NCI-H2081 (cell line): ENCODE data around the gene CIP2A.

Experiments
- DNase-seq, 2 experiments: peaks; one replicate each; lab custom pipeline; 2025; lab: John Stamatoyannopoulos, UW

CIP2A gene

DNA sequence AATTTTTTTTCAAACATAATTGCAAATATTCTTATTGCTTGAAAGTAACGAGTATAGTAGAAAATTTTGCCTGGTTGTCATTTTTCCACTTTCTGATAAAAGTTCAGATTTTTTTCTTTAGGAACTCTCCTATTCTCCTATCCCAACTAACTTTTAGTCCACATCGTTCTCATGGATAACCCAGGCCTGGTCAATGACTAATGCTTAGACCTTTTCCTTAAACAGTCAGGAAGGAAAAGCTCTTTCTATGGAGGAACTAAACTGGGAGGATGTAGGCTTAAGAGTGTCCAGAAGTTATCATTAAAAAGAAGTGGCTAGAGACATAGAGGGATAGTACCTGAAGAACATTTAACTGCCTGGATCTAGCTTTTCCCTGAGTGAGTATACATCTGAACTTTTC lies 26.7 kb downstream of the CIP2A start:
- DNase-seq, result no peak

DNA sequence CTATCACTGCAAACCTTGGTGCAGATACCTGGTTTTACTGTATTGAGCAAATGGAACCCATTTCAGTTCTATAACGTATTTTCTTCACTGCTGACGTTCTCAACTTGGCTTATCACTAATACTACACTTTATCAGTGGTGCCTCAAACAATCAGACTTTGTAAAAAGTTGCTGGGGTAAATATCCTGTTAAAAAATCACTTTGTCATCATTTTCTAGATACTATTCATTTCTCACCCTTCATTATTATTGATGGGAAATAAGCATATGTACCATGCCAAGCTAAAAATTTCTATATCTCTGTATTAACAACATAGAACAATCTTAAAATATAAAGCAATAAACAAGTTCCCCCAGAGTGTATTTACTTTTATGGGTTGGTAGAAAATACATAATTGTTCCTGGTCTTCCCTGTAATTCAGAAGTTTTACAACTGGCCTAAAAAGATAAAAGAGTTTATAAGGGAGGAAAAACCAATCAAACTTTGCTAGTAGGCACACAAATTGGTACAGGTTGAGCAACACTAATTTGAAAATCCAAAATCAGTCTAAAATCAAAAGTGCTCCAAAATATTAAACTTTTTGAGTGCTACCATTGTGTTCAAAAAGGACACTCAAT lies 33.2 kb downstream of the CIP2A start:
- no peak for DNase-seq

DNA sequence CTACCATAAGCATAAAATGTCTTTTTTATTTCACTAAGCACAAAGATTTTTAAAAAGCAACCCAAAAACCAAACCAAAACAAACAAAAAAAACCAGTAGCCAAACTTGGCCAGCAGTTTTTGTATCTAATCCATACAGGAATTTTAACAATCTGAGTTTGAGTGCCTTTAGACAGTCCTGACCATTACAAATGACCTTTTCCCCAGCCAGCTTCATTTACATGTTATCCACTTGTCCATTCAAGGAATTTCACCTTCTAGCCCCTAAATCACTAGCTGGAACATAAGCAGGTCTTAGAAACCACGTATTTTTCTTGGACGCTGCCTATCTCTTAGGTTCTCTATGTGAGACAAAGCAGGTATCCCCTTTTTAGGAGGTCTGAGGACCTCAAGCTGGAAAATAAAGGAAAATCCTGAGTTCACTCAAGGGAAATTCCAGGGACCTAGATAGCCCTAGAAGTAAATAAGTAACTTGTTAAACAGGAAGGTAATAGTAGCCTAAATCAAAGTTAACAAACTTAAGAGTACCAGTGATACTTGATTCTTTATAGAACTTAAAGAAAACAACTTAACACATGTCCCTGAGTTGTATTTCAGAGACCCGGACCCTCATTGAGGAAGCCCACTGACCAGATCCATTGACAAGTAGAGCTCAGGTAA lies 34.2 kb downstream of the CIP2A start:
- no peak for DNase-seq

DNA sequence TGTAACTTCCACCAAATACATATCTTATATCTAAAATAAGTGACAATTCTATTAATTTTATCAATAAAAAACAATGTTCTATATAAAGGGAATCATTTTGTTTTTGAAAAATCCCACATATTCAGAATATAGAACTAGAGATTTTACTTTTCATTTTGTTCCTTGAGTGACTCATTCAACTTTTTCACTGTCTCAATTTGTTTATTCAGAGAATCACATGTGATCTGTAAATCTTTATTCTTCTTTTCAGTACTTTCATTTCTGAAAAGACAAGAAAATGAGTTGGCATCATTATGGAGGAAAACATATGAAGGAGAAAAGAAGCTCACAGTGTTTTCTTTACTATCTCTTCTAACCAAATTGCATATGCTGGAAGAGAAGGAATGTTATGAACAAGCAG lies 35.0 kb downstream of the CIP2A start:
- DNase-seq, result no peak

DNA sequence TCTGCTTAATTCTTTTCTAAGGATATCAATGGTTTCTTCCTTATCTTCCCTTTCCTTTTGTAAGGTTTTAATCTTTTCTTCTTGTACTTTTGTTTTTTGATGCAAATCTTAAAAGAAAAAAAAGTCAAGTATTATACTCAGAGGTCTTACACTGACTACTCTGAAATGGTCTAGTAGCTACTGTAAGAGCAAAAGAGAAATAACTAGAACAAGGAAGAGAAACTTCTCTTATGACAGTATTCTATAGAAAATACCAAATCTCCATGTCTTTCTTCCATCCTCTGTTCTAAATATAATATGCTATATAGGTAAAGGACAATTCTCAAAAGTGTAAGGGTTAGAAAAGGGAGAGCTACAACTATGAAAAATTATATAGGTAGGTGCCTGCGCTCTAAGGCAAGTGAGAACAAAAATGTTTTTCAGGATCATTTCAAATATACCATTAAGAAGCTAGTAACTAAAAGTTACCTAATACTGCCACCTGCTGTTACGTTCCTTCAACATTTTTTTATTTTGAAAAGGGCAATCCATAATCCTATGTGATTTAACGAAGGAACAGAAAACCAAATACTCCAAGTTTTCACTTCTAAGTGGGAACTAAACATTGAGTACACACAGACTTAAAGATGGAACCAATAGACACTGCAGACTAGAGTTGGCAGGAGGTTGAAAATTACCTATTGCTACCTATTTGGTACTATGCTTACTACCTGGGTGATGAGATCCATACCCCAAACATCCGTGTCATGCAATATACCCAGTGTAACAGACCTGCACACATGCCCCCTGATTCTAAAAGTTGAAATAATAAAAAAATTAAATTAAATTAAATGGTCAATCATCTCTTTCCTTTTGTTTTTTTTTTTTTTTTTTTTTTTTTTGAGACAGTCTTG lies 36.7 kb downstream of the CIP2A start:
- peak; percentile 21 to 57 for DNase-seq

DNA sequence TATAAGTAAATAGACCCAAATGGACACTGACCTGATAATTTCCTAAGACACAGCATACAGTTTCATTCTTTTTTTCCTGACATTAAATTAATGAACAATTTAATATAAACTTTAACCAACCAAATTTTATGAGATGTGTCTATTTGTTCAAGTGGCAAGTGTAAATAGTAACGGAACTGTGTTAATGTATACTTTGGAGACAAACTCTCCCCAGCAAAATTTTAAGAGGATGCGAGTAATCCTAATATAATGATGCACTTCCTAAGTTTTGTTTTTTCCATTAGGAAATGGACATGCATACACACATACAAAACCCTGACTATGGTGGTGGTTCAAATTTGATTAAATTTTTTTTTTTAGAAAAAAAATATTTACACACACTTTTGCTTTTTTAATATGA lies 40.4 kb downstream of the CIP2A start:
- DNase-seq, result no peak

DNA sequence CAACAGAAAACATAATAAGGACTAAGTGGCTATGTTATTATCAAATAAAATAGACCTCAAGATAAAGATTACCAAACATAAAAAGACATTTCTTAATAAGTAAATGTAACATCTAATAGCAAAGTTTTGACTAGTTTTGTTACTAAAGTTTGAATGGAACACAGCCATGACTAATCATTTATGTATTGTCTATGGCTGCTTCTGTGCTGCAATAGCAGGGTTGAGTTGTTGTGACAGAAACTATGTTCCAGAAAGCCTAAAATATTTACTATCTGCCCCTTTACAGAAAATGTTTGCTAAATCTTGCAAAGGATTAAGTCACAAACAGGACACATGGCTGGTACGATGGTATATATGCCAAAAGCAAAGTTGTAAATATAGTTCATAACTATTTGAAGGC lies 40.9 kb downstream of the CIP2A start:
- DNase-seq, result no peak

DNA sequence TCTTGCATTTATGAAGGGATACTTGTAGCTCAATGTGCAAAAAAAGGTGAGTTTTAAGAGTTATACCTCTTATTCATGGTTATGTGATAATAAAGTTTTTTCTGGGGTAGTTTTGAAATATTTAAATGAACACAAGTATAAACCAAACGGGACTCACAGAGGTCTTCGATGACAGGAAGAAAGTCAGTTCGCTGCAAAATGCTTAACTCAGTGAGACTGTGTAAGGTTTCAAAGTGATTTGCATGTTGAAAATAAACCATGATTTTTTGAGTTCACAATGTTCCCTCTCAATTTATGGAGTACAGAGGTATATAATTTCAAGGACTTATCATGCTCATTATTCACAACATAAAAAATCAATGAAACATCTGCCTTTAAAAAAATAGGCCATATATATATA lies 42.5 kb downstream of the CIP2A start:
- no peak for DNase-seq

DNA sequence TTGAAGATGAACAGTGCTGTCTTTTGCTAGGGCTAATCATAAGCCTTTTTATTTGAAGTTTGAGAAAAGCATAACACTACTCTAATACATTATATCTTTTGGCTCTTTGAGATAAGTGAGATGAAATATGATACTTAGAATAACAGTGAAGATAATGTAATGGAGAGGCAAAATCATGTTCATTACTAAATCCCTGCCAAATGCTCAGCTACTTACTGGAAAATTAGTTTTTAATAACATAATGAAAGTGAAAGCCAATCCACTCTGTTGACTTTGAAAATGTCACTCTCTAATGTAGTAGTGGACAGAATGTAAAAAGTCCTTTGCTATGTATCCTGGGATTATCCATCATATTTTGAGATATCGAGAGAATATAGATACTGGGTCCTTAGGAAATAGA lies 43.0 kb downstream of the CIP2A start:
- no peak for DNase-seq

DNA sequence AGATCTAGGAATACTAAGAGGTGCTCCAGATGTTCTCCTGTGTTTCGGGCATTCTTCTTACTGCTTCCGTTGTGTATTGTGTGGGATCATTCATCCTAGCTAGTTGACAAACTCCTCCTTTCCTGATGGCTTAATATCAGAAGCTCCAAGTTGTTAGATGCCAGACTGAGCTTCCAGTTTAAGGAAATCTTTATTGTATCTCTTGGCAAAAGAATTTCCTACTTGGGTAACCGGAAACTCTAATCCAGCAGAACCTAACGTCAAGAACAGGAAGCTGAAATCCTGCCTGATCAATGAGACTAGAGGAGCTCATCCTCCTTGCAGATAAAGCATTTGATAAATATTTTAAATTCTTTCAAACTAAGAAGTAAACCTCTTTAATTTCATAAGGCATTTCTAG lies 51.2 kb downstream of the CIP2A start:
- DNase-seq, result no peak

DNA sequence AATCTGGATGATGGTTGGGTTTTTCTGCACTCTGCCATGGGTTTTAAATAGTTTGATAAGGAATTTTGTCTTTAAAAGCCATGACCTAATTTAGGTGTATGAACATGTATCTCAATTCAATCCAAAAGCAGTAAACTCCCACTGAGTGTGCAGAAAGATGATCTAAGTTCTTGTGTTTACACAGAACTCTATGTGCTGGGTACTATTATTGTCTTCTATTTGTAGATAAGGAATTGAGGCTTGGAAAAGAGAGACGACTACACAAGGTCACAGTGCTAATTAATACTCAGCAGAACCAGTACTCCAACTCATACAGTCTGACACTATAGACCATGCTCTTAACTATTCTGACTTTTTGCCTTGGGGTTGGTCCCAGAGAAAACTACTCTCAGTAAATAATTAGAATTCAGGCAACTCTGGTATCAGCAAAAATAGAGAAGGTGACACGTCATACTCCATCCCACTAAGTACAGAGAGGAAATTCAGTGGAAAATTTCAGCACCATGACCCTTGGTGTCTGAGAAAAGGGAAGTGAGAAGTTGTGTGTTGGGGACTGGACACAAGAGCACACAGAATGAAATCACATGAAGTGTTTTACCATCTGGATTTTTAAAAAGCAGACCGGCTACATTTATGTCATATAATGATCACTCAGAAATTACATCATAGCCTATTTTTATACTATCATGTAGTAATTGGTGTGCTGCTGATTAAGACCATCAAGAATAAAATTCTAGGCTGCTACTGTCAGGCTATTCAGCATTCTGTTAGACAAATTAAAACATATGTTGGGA lies 60.6 kb downstream of the CIP2A start:
- DNase-seq, result no peak

DNA sequence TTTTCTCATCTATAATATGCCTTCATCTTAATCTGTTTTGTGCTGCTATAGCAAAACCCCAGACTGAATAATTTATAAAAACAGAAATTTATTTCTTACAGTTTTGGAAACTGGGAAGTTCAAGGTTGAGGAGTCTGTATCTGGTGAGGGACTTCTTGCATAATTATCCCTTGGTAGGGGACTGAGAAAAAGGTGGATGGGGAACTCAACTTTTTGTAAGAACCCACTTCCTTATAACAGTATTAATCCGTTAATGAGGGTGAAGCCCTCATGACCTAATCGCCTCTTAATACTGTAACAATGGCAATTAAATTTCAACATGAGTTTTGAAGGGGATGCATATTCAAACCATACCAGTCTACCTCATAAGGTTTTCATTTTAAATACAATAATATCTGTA lies 61.4 kb downstream of the CIP2A start:
- DNase-seq, result no peak

DNA sequence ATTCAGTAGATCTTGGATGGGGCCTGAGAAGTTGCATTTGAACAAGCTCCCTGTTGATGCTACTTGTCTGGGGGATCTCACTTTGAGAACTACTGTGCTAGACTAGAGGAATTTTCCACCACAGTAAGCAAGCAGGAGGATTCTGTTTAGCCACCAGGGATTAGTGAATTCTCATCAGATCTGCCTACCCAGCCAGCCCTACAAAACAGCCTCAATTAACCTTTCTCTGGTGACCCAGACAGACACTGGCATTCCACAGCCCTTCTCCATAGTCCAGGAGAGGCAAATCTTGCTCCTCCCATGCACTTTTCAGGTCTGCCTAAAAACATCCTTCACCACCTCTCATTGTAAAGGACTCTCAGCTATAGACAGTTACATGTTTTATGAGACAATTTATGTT lies 62.1 kb downstream of the CIP2A start:
- DNase-seq, result no peak

DNA sequence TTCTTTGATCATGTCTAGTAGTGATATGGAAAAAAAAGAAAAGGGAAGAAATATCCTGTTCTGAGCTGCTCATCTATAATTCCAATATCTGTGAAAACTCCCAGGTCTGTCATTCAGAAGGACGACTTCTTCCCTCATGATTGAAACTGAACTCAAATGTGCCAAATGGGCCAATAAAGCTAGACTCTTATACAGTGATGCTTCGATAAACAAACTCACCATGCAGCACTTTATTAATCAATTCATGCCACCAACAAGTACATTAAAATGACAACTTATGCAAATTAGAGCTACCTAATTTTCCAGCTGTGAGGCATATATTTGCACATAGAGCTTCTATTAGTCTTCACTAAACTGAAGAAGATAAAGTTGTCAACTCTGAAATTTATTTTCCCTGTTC lies 63.3 kb downstream of the CIP2A start:
- no peak for DNase-seq

DNA sequence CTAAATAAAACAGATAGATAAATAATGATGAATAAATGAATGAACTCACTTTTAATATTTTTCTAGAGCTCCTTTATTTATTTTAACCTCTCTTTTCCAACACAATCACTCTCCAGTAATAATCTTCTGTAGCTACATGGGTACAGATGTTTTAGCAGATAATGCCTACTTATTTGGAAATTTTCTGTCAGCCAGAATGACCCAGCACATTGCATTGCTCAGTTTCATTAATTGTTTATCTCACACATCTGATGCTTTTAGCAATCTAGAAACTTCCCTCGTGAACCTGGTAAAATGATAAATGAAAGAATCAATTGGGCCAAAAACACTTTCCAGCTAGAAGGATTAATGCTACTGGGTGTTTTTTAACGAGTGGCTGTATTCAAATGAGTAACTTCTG lies 64.0 kb downstream of the CIP2A start:
- DNase-seq, result no peak

DNA sequence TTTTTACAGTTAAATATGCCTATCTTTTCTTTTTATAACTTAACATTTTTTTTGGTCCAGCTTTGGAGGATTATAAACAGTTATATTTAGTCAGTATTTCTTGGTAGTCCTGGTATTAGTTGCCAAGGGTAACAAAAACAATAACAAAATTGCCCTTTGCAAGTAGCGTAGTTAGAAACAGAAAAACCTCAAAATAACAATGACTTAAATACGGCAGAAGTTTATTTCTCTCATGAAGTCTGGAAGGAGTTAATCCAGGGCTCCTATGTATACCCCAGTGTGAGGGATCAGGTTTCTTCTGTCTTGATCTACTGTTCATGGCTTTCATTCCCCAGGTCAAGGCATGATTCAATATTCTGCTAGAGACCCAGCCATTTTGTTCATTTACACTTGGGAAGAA lies 64.7 kb downstream of the CIP2A start:
- DNase-seq, result no peak

DNA sequence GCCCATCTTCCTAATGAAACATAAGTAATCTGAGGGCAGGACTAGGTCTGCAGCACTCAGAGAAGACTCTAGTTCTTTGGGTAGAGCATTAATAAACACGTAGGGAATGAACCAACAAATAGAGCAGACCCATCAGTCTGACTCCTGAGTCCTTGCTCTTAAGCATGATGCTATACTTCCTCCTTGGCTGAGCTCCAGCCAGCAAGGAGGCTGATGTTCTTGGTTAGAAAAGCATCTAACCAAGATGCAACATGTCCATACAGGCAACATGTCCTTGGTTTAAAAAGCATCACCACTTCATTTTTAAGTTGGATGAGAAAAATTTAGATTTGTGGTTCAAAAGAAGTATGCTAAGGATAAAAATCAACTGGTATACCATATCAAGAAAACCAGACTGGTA lies 70.3 kb downstream of the CIP2A start:
- DNase-seq, result no peak

DNA sequence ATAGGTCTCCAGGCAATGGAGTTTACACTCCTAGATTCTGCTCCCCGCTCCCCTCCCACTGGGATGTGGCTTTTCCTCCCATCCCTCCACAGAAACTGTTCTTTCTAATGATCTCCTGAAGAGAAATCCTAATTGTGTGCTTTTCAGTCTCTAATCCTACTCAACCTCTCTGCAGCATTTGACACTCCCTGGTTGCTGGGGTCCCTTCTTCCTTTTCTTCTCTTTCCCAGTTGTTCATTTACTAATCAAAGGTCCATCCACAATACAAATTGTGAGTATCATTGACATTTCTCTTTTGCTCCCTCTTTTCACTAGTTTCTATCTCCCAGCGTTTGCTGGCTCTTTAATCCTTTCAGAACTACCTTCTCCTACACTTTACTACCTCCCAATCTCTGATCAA lies 72.4 kb downstream of the CIP2A start:
- DNase-seq, result no peak

DNA sequence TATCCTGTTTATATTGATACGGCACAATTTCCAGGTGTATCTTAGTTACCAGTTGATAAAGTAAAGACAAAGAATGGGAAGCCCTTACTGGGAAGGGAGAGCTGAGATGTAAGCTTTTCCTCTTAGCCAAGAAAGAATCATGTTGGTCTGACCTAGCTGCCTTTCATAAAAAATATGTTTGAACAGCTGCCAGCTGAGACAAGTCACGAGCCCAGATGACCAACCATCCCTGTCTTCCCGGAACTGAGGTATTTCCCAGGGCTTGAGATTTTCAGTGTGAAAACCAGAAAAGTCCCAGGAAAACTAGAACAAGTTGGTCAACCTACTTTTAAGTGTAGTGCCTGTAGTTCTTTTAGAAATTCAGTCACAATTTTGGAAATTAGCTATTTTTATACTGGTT lies 75.3 kb downstream of the CIP2A start:
- DNase-seq, result no peak

DNA sequence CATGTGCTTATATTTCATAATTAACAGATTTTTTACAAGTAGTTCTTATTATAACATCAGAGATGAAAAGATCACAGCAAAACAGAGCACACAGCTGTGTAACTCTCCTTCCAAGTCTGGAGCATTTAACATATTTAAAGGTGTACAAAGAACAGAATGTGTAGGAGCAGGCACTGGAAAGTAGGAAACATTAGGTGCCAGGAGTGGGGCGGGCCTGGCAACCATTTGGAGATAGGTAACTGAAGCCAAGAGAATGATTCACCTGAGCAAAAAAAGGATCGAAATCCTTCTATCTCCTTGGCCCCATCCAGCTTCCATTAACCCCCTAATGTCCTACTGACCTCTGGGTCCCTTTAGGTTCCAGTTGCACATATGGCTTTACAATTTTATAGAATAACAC lies 76.6 kb downstream of the CIP2A start:
- no peak for DNase-seq

DNA sequence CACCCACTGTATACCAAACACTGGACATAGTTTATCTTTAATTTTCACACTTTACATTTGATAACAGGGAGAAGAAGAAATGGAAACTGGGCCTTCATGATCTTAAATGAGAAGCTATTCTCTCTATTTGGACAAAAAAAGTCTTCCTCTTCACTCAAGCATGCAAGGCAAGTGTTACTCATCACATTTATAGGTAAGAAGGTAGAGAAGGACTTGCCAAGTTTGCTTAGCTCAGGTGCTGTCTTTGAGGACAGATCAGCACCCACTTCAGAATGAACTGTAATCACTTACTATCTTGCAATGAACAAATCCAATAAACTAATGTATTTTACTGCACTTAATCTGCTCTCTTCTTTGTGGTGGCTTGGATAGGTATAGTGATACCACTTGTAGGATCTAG lies 77.7 kb downstream of the CIP2A start:
- DNase-seq, result no peak

DNA sequence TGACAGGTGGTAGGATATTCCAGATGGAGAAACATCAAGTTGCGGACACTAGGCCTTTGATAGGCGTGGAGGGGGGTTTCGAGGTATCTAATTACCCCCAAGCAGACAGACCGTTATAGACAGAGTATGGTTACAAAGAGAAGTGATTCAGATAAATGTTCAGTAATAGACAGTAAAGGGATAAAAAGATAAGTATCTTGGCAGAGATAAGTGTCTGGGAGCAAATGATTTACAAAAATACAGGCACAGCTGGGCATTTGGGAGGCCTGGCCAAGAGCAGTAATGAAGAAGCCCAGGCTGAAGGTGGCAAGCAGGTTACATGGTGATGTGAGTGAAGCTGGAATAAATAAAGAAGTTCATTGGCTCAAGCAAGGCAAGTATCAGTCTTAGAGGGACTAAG lies 78.2 kb downstream of the CIP2A start:
- DNase-seq, result no peak

DNA sequence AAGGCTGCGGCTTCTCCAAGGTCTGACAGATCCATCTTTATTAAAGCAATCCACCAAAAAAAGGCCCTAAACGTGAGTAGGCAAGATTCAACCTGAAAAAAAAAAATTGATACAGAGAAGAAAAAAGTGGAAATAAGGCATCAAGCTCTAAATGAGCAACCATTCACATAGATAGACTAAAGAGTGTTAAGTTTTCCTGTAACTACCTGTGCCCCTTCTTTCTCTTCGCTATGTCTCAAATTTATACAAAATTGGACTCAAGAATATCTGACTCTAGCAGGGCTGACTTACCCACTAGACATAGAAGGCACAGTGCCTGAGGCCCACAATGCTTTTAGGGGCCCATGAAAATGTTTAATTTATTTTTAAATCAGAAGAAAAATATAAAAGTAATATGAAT lies 78.7 kb downstream of the CIP2A start, which contains the start of gene MYH15:
Gene MYH15 (minus strand): TSS at position 101 of the 400 bp plus-strand sequence. CDS start 66 bp downstream, at position 35.
- no peak for DNase-seq
